Loucy (cell line): ENCODE results near the gene PIK3C3.

Experiments used
- EZH2phosphoT487 ChIP-seq: fragments of 200-600 bp; IDR thresholded peaks from 2 replicates; pipeline ENCODE4 v1.6.1; 2018; ENCODE audit warnings: antibody characterized with exemption, mild to moderate bottlenecking, moderate library complexity, borderline replicate concordance
- TF ChIP-seq, protein P1 (sequence below): fragments of 200-600 bp; sonication (generic); conservative IDR thresholded peaks from 2 replicates; pipeline ENCODE4 v1.5.1; 2014; ENCODE audit warnings: mild to moderate bottlenecking, antibody characterized with exemption, low read length

DNA sequence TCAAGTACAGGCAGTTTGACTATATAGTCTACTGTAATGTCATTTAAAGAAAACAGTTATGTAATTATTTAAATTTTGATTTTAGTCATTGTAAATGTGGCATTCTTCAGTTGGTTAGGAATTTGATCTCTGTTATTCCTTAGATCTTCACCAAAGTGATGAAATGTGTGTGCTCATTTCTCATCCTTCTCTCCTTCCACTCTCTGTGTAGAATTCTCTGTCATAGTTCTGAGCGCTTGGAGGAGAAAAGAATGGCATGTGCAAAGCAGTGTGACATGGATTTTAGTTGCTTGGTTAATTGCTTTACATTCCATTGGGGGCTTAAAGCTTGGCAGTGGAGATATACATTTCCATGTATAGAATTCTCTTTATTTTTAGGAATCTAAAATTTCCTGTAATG lies 14.8 kb downstream of the PIK3C3 start:
- TF ChIP-seq EZH2phosphoT487: no peak
- TF ChIP-seq, protein P1, sequence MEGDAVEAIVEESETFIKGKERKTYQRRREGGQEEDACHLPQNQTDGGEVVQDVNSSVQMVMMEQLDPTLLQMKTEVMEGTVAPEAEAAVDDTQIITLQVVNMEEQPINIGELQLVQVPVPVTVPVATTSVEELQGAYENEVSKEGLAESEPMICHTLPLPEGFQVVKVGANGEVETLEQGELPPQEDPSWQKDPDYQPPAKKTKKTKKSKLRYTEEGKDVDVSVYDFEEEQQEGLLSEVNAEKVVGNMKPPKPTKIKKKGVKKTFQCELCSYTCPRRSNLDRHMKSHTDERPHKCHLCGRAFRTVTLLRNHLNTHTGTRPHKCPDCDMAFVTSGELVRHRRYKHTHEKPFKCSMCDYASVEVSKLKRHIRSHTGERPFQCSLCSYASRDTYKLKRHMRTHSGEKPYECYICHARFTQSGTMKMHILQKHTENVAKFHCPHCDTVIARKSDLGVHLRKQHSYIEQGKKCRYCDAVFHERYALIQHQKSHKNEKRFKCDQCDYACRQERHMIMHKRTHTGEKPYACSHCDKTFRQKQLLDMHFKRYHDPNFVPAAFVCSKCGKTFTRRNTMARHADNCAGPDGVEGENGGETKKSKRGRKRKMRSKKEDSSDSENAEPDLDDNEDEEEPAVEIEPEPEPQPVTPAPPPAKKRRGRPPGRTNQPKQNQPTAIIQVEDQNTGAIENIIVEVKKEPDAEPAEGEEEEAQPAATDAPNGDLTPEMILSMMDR: no peak
